ENCODE results near the gene CENPH.
"Not testable (repeated sequence)": the region's sequence is repeated elsewhere in the genome, so short reads cannot be mapped to it uniquely, and the experiment has no call there.

CENPH gene

GRCh38 chr5:69167929-69168328 lies 21.5 kb upstream of the CENPH start:
- H4K8ac ChIP-seq (ENCODE audit: low read depth, low read length), result no peak overlapping the region
- H3K9me3 ChIP-seq (replicated peaks in 1 of 2; ENCODE audit: control insufficient read depth in 2 of 2, insufficient read depth in 1 of 2, low read depth in 1 of 2, low read length in 2 of 2), result no peaks in the 10 kb centered on the region
- H3K14ac ChIP-seq (ENCODE audit: low read length), result no peak overlapping the region
- H2AK5ac ChIP-seq (ENCODE audit: low read depth, low read length), result no peak overlapping the region
- H2BK15ac ChIP-seq (ENCODE audit: low read length), result no peak overlapping the region
- H2BK12ac ChIP-seq (ENCODE audit: low read length), result no peak overlapping the region
- no peaks in the 10 kb centered on the region for H3K79me1 ChIP-seq (ENCODE audit: low read depth, low read length)
- no peaks in the 10 kb centered on the region for H3K27me3 ChIP-seq (ENCODE audit: control insufficient read depth in 3 of 3, insufficient read depth in 3 of 3, low read depth in 1 of 3, low read length in 3 of 3)
- H3K4me1 ChIP-seq (ENCODE audit: control insufficient read depth in 2 of 2, insufficient read depth in 1 of 2, low read depth in 1 of 2, low read length in 2 of 2), result peaks cover 6 to 13% of the 10 kb centered on the region in 2 donors
- peak overlapping the region; percentile 74 for H3K4me2 ChIP-seq (ENCODE audit: insufficient read depth, low read length, poor library complexity, severe bottlenecking)
- H2AFZ ChIP-seq (ENCODE audit: low read length), result peak overlapping the region; percentile 81
- no peak overlapping the region for H3K23ac ChIP-seq (ENCODE audit: low read depth, low read length, poor library complexity)
- H3K4me3 ChIP-seq (ENCODE audit: low read length in 2 of 2), result peak overlapping the region; percentile 84 to 95
- H2BK120ac ChIP-seq (ENCODE audit: low read depth, low read length), result no peak overlapping the region
- no peak overlapping the region for H2BK5ac ChIP-seq (ENCODE audit: low read length)
- DNase-seq (ENCODE audit: low spot score), result no peak
- peaks cover 20 to 52% of the 10 kb centered on the region in 2 donors for H3K36me3 ChIP-seq (replicated peaks in 1 of 2; ENCODE audit: control insufficient read depth in 2 of 2, insufficient read depth in 2 of 2, low read length in 2 of 2)
- no peak overlapping the region for H3K9ac ChIP-seq (ENCODE audit: low read depth, low read length, poor library complexity)
- no peak overlapping the region for H3K18ac ChIP-seq (ENCODE audit: low read length)
- H4K91ac ChIP-seq (ENCODE audit: low read depth, low read length, poor library complexity), result no peak overlapping the region
- no peak overlapping the region for H3K27ac ChIP-seq (replicated peaks; ENCODE audit: low read length)
- no CpG with 5 or more reads among the region's 8 CpGs for WGBS, 2 donors (ENCODE audit: extremely low coverage in 2 of 2, insufficient read length in 2 of 2, insufficient replicate concordance in 1 of 2)
- no peak overlapping the region for H3K4ac ChIP-seq (ENCODE audit: low read length)

GRCh38 chr5:69170495-69170894 lies 18.9 kb upstream of the CENPH start:
- no peak overlapping the region for H2BK5ac ChIP-seq (ENCODE audit: low read length)
- H2BK15ac ChIP-seq (ENCODE audit: low read length), result no peak overlapping the region
- no peak overlapping the region for H2BK120ac ChIP-seq (ENCODE audit: low read depth, low read length)
- H3K27ac ChIP-seq (replicated peaks; ENCODE audit: low read length), result no peak overlapping the region
- no peak overlapping the region for H4K91ac ChIP-seq (ENCODE audit: low read depth, low read length, poor library complexity)
- no CpG with 5 or more reads among the region's 1 CpG for WGBS, 2 donors (ENCODE audit: extremely low coverage in 2 of 2, insufficient read length in 2 of 2, insufficient replicate concordance in 1 of 2)
- H3K9me3 ChIP-seq (replicated peaks in 1 of 2; ENCODE audit: control insufficient read depth in 2 of 2, insufficient read depth in 1 of 2, low read depth in 1 of 2, low read length in 2 of 2), result no peaks in the 10 kb centered on the region
- H4K8ac ChIP-seq (ENCODE audit: low read depth, low read length), result no peak overlapping the region
- H3K79me1 ChIP-seq (ENCODE audit: low read depth, low read length), result no peaks in the 10 kb centered on the region
- peaks cover 36 to 78% of the 10 kb centered on the region in 2 donors for H3K36me3 ChIP-seq (replicated peaks in 1 of 2; ENCODE audit: control insufficient read depth in 2 of 2, insufficient read depth in 2 of 2, low read length in 2 of 2)
- H3K4ac ChIP-seq (ENCODE audit: low read length), result no peak overlapping the region
- H3K23ac ChIP-seq (ENCODE audit: low read depth, low read length, poor library complexity), result no peak overlapping the region
- no peak overlapping the region for H3K9ac ChIP-seq (ENCODE audit: low read depth, low read length, poor library complexity)
- no peak overlapping the region for H2AK5ac ChIP-seq (ENCODE audit: low read depth, low read length)
- H2BK12ac ChIP-seq (ENCODE audit: low read length), result no peak overlapping the region
- H3K4me3 ChIP-seq (ENCODE audit: low read length in 2 of 2), result no peak overlapping the region
- peaks cover 6 to 13% of the 10 kb centered on the region in 2 donors for H3K4me1 ChIP-seq (ENCODE audit: control insufficient read depth in 2 of 2, insufficient read depth in 1 of 2, low read depth in 1 of 2, low read length in 2 of 2)
- no peak overlapping the region for H3K14ac ChIP-seq (ENCODE audit: low read length)
- H3K27me3 ChIP-seq (ENCODE audit: control insufficient read depth in 3 of 3, insufficient read depth in 3 of 3, low read depth in 1 of 3, low read length in 3 of 3), result no peaks in the 10 kb centered on the region
- H3K18ac ChIP-seq (ENCODE audit: low read length), result no peak overlapping the region
- DNase-seq (ENCODE audit: low spot score), result no peak
- no peak overlapping the region for H2AFZ ChIP-seq (ENCODE audit: low read length)
- no peak overlapping the region for H3K4me2 ChIP-seq (ENCODE audit: insufficient read depth, low read length, poor library complexity, severe bottlenecking)

- Histone ChIP-seq H2BK5ac (ENCODE audit: low read length) (no peak overlapping the region), H3K9ac (ENCODE audit: low read depth, low read length, poor library complexity) (no peak overlapping the region), H2BK15ac (ENCODE audit: low read length) (no peak overlapping the region), H4K8ac (ENCODE audit: low read depth, low read length) (no peak overlapping the region), H3K9me3 (replicated peaks in 1 of 2; ENCODE audit: control insufficient read depth in 2 of 2, insufficient read depth in 1 of 2, low read depth in 1 of 2, low read length in 2 of 2) (no peaks in the 10 kb centered on the region), H2BK120ac (ENCODE audit: low read depth, low read length) (no peak overlapping the region), H4K91ac (ENCODE audit: low read depth, low read length, poor library complexity) (no peak overlapping the region), H2AK5ac (ENCODE audit: low read depth, low read length) (no peak overlapping the region), H3K79me1 (ENCODE audit: low read depth, low read length) (no peaks in the 10 kb centered on the region), H3K4ac (ENCODE audit: low read length) (no peak overlapping the region), H3K4me3 (ENCODE audit: low read length in 2 of 2) (no peak overlapping the region), H3K4me1 (ENCODE audit: control insufficient read depth in 2 of 2, insufficient read depth in 1 of 2, low read depth in 1 of 2, low read length in 2 of 2) (peaks cover 6 to 13% of the 10 kb centered on the region in 2 donors), H3K4me2 (ENCODE audit: insufficient read depth, low read length, poor library complexity, severe bottlenecking) (no peak overlapping the region), H2AFZ (ENCODE audit: low read length) (no peak overlapping the region), H3K36me3 (replicated peaks in 1 of 2; ENCODE audit: control insufficient read depth in 2 of 2, insufficient read depth in 2 of 2, low read length in 2 of 2) (peaks cover 40 to 83% of the 10 kb centered on the region in 2 donors), H2BK12ac (ENCODE audit: low read length) (no peak overlapping the region), H3K18ac (ENCODE audit: low read length) (no peak overlapping the region), H3K23ac (ENCODE audit: low read depth, low read length, poor library complexity) (no peak overlapping the region), H3K14ac (ENCODE audit: low read length) (no peak overlapping the region), H3K27ac (replicated peaks; ENCODE audit: low read length) (no peak overlapping the region), H3K27me3 (ENCODE audit: control insufficient read depth in 3 of 3, insufficient read depth in 3 of 3, low read depth in 1 of 3, low read length in 3 of 3) (no peaks in the 10 kb centered on the region)
- no peak for DNase-seq (ENCODE audit: low spot score)
- no CpG with 5 or more reads among the region's 3 CpGs for WGBS, 2 donors (ENCODE audit: extremely low coverage in 2 of 2, insufficient read length in 2 of 2, insufficient replicate concordance in 1 of 2)
Measured at GRCh38 chr5:69170969-69171368, 18.4 kb upstream of the CENPH start.

- H3K4me3 ChIP-seq (ENCODE audit: low read length in 2 of 2); H3K9ac ChIP-seq (ENCODE audit: low read depth, low read length, poor library complexity); H3K27me3 ChIP-seq (ENCODE audit: control insufficient read depth in 3 of 3, insufficient read depth in 3 of 3, low read depth in 1 of 3, low read length in 3 of 3); H3K4me2 ChIP-seq (ENCODE audit: insufficient read depth, low read length, poor library complexity, severe bottlenecking); H2AK5ac ChIP-seq (ENCODE audit: low read depth, low read length); H2AFZ ChIP-seq (ENCODE audit: low read length); H2BK120ac ChIP-seq (ENCODE audit: low read depth, low read length); H3K27ac ChIP-seq (replicated peaks; ENCODE audit: low read length); H3K4me1 ChIP-seq (ENCODE audit: control insufficient read depth in 2 of 2, insufficient read depth in 1 of 2, low read depth in 1 of 2, low read length in 2 of 2); DNase-seq (ENCODE audit: low spot score); H3K4ac ChIP-seq (ENCODE audit: low read length); H3K9me3 ChIP-seq (replicated peaks in 1 of 2; ENCODE audit: control insufficient read depth in 2 of 2, insufficient read depth in 1 of 2, low read depth in 1 of 2, low read length in 2 of 2); H4K8ac ChIP-seq (ENCODE audit: low read depth, low read length); H3K18ac ChIP-seq (ENCODE audit: low read length); H4K91ac ChIP-seq (ENCODE audit: low read depth, low read length, poor library complexity); H2BK15ac ChIP-seq (ENCODE audit: low read length); H2BK5ac ChIP-seq (ENCODE audit: low read length); H2BK12ac ChIP-seq (ENCODE audit: low read length); H3K14ac ChIP-seq (ENCODE audit: low read length); H3K23ac ChIP-seq (ENCODE audit: low read depth, low read length, poor library complexity); H3K79me1 ChIP-seq (ENCODE audit: low read depth, low read length): not testable (repeated sequence)
- WGBS, 2 donors (ENCODE audit: extremely low coverage in 2 of 2, insufficient read length in 2 of 2, insufficient replicate concordance in 1 of 2), result no CpG with 5 or more reads among the region's 15 CpGs
- peaks cover 3 to 19% of the 10 kb centered on the region in 2 donors for H3K36me3 ChIP-seq (replicated peaks in 1 of 2; ENCODE audit: control insufficient read depth in 2 of 2, insufficient read depth in 2 of 2, low read length in 2 of 2)
Measured at GRCh38 chr5:69181659-69182293, 7.6 kb upstream of the CENPH start.

All from neuronal stem cell (in vitro differentiated cells).